DND-41 (cell line): Measurements from ENCODE around the gene CNTNAP1.

Experiments
- ATAC-seq: fragments of 200-7000 bp; cut with Tn5 transposase; 3 replicates; pipeline ENCODE4 v1.9.1; 2021; ENCODE audit warnings: low read depth; ENCODE audit not compliant: insufficient read depth
- DNase-seq: peaks from one replicate; pipeline ENCODE4 v3.0.0-alpha.2; 2020
- H2AFZ ChIP-seq: 2 replicates; pipeline ENCODE4 v1.6.0; 2012; ENCODE audit warnings: low read depth, low read length
- H3K27ac ChIP-seq: 2 replicates; pipeline ENCODE4 v1.5.1; 2012; ENCODE audit warnings: low read length, inconsistent platforms
- H3K27me3 ChIP-seq: fragments of 200-600 bp; sonication (generic); 2 replicates; pipeline ENCODE4 v1.6.0; 2012; ENCODE audit warnings: low read length, mild to moderate bottlenecking, inconsistent platforms; ENCODE audit not compliant: insufficient read depth, poor library complexity
- H3K36me3 ChIP-seq: 2 replicates; pipeline ENCODE4 v1.5.1; 2012; ENCODE audit warnings: low read length, inconsistent platforms; ENCODE audit not compliant: insufficient read depth
- H3K4me1 ChIP-seq: 2 replicates; pipeline ENCODE4 v1.5.1; 2012; ENCODE audit warnings: mild to moderate bottlenecking, low read length; ENCODE audit not compliant: insufficient read depth
- H3K4me2 ChIP-seq: 2 replicates; pipeline ENCODE4 v1.6.0; 2012; ENCODE audit warnings: mild to moderate bottlenecking, moderate library complexity, low read length, inconsistent platforms; ENCODE audit not compliant: insufficient read depth
- H3K4me3 ChIP-seq, 2 experiments: fragments of 200-600 bp in 1 of 2; shearing (Covaris generic) in 1 of 2; 2 replicates each; pipeline ENCODE4 v1.5.1; 2012 to 2016; ENCODE audit warnings: inconsistent platforms in 2 of 2, low read length in 2 of 2, mild to moderate bottlenecking in 2 of 2, low read depth in 1 of 2, moderate library complexity in 1 of 2
- H3K79me2 ChIP-seq: 2 replicates; pipeline ENCODE4 v1.6.0; 2012; ENCODE audit warnings: low read length, inconsistent platforms; ENCODE audit not compliant: insufficient read depth
- H3K9ac ChIP-seq: 2 replicates; pipeline ENCODE4 v1.6.0; 2012; ENCODE audit warnings: low read depth, mild to moderate bottlenecking, inconsistent platforms, low read length, moderate library complexity
- H3K9me3 ChIP-seq: 2 replicates; pipeline ENCODE4 v1.5.1; 2012; ENCODE audit warnings: low read length, moderate library complexity, mild to moderate bottlenecking, inconsistent platforms; ENCODE audit not compliant: insufficient read depth, severe bottlenecking
- H4K20me1 ChIP-seq: 2 replicates; pipeline ENCODE4 v1.6.0; 2012; ENCODE audit warnings: low read length; ENCODE audit not compliant: insufficient read depth
- EZH2 ChIP-seq: IDR thresholded peaks from 3 replicates; pipeline ENCODE4 v1.6.1; 2012; ENCODE audit warnings: borderline replicate concordance, low read depth, mild to moderate bottlenecking, moderate library complexity, low read length, inconsistent platforms; ENCODE audit not compliant: severe bottlenecking
- TF ChIP-seq, protein P1 (sequence below): IDR thresholded peaks from 2 replicates; pipeline ENCODE4 v1.5.1; 2012; ENCODE audit warnings: borderline replicate concordance, low read length, moderate library complexity, mild to moderate bottlenecking; ENCODE audit not compliant: poor library complexity, severe bottlenecking; ENCODE audit errors: extremely low read depth

The CNTNAP1 gene

DNA sequence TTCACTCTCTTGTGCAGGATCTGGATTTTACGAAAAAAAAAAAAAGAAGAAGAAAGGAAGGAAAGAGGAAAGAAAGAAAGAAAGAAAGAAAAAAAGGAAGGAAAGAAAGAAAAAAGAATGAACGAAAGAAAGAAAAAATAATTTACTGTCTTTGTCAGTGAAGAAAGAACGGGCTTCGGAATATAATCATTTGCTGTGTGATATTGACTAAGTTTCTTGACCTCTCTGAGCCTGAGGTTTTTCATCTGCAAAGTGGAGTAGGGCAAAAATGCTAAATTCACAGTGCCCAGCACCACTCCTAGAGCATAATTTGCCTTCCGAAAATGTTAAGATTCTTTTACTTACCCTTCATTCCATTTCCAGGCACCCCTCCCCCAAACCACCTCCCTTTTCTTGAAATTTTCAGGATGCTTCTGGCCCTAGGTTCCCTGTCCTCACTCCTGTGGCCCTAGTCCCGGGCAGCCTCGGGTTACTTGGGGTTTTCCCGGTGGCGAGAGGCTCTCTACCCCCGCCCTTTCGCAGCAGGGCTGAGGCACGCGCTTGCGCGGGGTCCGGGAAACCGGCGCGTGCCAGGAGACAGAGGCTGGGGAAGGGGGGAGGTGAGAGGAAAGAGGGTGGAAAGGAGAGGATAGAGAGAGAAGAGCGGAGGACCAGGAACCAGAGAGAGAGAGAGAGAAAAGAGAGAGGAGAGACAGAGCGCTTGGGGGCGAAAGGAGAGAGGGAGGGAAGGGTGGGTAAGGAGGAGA, at the start of gene CNTNAP1:
Gene CNTNAP1 (plus strand): TSS at position 556 of the 746 bp plus-strand sequence. CDS start 299 bp downstream, outside the sequence.
- no peak within 1 kb of the TSS for H2AFZ ChIP-seq
- H3K4me3 ChIP-seq, result no peak within 1 kb of the TSS
- ATAC-seq, result no peak
- no peak for DNase-seq
- peak within 1 kb of the TSS; percentile 4; the same call in 1 of the 2 replicates for H3K9ac ChIP-seq
- no peaks in the 10 kb centered on the region for H3K9me3 ChIP-seq
- no peak within 1 kb of the TSS for H3K27ac ChIP-seq
- TF ChIP-seq, protein P1, sequence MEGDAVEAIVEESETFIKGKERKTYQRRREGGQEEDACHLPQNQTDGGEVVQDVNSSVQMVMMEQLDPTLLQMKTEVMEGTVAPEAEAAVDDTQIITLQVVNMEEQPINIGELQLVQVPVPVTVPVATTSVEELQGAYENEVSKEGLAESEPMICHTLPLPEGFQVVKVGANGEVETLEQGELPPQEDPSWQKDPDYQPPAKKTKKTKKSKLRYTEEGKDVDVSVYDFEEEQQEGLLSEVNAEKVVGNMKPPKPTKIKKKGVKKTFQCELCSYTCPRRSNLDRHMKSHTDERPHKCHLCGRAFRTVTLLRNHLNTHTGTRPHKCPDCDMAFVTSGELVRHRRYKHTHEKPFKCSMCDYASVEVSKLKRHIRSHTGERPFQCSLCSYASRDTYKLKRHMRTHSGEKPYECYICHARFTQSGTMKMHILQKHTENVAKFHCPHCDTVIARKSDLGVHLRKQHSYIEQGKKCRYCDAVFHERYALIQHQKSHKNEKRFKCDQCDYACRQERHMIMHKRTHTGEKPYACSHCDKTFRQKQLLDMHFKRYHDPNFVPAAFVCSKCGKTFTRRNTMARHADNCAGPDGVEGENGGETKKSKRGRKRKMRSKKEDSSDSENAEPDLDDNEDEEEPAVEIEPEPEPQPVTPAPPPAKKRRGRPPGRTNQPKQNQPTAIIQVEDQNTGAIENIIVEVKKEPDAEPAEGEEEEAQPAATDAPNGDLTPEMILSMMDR, result no peak
- TF ChIP-seq EZH2, result no peak
- H4K20me1 ChIP-seq, result no peaks in the 10 kb centered on the region
- H3K4me1 ChIP-seq, result peaks cover 39% of the 10 kb centered on the region
- H3K36me3 ChIP-seq, result no peaks in the 10 kb centered on the region
- H3K27me3 ChIP-seq, result no peaks in the 10 kb centered on the region
- no peaks in the 10 kb centered on the region for H3K79me2 ChIP-seq
- 0 out of 2 replicates have a peak within 1 kb of the TSS, but pooled peaks have one; percentile 26 for H3K4me2 ChIP-seq

DNA sequence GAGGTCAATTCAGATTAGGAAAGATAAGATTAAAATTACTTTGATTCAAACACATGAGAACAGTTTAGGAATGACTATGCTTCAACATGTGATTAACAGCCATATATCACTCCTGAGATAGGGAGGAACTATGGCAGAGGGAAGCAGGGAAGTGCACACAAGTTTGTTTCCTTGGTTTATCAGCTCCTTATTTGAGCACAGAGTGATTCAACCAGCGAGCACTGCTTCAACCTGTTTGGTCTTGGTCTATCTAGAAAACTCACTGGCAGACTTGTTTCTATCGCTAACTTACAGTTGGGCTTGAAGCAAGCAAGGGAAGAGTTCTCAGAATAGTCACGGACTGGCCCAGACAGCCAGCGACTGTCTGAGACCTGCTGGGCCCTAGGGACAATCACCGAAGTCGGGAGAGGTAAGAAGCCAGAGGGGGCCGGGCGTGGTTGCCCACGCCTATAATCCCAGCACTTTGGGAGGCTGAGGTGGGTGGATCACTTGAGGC, 49.3 kb upstream of the CNTNAP1 start:
- no peak overlapping the region for H3K9ac ChIP-seq
- no peaks in the 10 kb centered on the region for H3K27me3 ChIP-seq
- H4K20me1 ChIP-seq, result no peaks in the 10 kb centered on the region
- TF ChIP-seq EZH2, result no peak
- H3K79me2 ChIP-seq, result no peaks in the 10 kb centered on the region
- no peak for ATAC-seq
- no peak overlapping the region for H3K4me2 ChIP-seq
- H3K4me3 ChIP-seq, result no peak overlapping the region
- H3K27ac ChIP-seq, result no peak overlapping the region
- H3K9me3 ChIP-seq, result no peaks in the 10 kb centered on the region
- H3K4me1 ChIP-seq, result no peaks in the 10 kb centered on the region
- H2AFZ ChIP-seq, result no peak overlapping the region
- no peaks in the 10 kb centered on the region for H3K36me3 ChIP-seq
- no peak for DNase-seq

DNA sequence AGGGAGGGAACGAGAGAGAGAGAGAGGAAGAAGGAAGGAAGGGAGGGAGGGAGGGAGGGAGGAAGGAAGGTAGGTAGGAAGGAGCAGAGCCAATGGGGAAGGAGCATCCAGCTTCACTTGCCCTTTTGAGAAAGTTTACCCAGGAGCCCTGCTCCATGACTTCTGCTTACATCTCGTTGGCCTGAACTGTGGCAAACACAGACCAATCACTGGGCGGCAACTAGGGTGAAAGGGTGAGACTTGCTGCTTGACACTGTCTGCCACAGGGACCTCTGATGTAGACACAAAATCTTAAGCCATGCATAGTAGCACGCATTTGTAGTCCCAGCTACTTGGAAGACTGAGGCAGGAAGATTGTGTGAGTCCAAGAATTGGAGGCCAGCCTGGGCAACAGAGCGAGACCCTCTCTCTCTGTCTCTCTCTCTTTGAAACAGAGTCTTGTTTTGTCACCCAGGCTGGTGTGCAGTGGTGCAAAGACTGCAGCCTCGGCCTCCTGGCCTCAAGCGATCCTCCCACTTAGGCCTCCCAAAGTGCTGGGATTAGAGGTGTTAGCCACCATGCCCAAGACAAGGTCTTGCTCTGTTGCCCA, 42.7 kb upstream of the CNTNAP1 start:
- ATAC-seq, result no peak
- Histone ChIP-seq H3K36me3 (no peaks in the 10 kb centered on the region), H3K27ac (no peak overlapping the region), H3K9me3 (no peaks in the 10 kb centered on the region), H3K4me2 (no peak overlapping the region), H3K4me1 (peaks cover 6% of the 10 kb centered on the region), H3K9ac (no peak overlapping the region), H2AFZ (no peak overlapping the region), H4K20me1 (no peaks in the 10 kb centered on the region), H3K27me3 (no peaks in the 10 kb centered on the region), H3K4me3 (no peak overlapping the region), H3K79me2 (no peaks in the 10 kb centered on the region)
- TF ChIP-seq EZH2, result no peak
- TF ChIP-seq, protein P1, result no peak
- DNase-seq, result no peak

DNA sequence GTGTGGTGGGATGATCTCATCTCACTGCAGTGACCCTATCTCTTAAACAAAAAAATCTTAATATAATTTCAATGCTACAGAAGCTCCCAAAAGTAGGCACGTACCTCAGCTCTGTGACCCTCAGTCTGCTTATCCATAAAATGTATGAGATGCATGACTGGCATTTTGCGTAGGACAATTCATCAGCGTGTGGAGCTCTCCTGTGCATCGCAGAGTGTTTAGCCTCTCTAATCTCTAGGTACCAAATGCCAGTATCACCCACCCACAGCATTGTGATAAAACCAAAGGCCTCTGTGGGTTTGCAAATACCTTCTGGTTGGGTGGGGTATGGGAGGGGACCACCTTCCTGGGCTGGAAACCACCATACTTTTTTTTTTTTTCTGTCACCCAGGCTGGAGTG, 42.2 kb upstream of the CNTNAP1 start:
- no peaks in the 10 kb centered on the region for H3K9me3 ChIP-seq
- TF ChIP-seq EZH2, result no peak
- TF ChIP-seq, protein P1, result no peak
- no peak overlapping the region for H3K4me2 ChIP-seq
- H2AFZ ChIP-seq, result no peak overlapping the region
- no peak overlapping the region for H3K4me3 ChIP-seq
- H3K4me1 ChIP-seq, result peaks cover 6% of the 10 kb centered on the region
- no peak overlapping the region for H3K9ac ChIP-seq
- H3K27ac ChIP-seq, result no peak overlapping the region
- no peak for ATAC-seq
- no peak for DNase-seq
- no peaks in the 10 kb centered on the region for H3K36me3 ChIP-seq
- H3K79me2 ChIP-seq, result no peaks in the 10 kb centered on the region
- H3K27me3 ChIP-seq, result no peaks in the 10 kb centered on the region
- H4K20me1 ChIP-seq, result no peaks in the 10 kb centered on the region
